KG1 (cell line): ENCODE data around the gene PRKG1.
"Not testable (repeated sequence)": the region's sequence is repeated elsewhere in the genome, so short reads cannot be mapped to it uniquely, and the experiment has no call there.

Source experiments
- DNase-seq: peaks from one replicate; lab custom pipeline; 2025; lab: John Stamatoyannopoulos, UW

The PRKG1 gene

DNA sequence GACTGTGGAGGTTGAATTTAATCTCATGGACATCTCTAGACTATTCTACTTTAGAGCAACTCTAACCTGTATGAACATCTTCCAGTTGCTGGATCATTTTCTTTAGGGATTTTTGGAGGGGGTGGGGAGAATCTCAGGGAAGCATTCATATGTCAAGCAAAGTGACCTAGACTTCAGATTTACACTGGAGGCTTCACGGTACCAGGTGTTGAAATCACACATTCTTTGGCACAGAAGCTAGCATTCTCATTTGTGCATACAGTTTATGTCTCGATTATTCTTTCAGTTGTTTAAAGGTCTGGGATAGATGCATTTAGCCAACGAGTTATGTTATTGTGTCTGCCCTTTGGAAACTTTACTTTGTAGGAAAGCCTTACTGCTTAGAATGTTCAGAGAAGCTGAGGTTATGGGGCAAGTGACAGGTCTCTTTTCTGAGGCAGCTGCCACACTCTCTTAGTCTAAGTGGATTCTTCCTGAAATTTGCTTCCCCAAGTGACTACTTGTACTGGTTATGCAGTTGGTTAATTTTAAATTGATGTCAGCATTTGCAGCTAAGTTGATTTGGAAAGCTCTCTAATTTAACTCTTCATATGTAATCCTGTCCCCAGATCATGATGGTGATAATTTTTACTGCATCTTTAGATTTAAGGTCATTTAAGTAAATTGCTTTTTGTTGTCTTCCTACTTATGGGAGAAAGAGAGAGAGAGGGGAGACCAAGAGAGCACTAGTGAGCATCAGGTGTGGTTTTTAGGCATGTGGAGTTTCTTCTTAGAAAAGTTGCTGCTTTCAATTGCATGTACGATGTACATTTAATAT, 153.8 kb downstream of the PRKG1 start:
- DNase-seq, result no peak

DNA sequence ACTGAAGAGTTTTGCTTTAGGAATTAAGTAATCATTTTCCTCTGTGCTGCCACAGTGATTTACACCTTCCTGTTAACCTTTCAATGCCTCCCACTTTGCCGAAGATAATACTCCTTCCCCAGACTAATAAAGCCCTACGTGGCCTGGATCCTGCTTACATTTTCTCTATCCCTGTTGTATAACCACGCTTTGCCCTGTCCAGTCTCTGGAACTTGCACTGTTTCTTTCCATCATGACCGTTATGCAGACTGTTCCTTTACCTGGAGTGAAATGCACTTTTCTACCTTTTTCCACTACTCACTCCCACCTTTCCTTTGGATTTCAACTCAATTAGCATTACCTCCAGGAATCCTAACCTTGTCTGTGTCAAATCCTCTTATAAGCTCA, 154.4 kb downstream of the PRKG1 start:
- no peak for DNase-seq

DNA sequence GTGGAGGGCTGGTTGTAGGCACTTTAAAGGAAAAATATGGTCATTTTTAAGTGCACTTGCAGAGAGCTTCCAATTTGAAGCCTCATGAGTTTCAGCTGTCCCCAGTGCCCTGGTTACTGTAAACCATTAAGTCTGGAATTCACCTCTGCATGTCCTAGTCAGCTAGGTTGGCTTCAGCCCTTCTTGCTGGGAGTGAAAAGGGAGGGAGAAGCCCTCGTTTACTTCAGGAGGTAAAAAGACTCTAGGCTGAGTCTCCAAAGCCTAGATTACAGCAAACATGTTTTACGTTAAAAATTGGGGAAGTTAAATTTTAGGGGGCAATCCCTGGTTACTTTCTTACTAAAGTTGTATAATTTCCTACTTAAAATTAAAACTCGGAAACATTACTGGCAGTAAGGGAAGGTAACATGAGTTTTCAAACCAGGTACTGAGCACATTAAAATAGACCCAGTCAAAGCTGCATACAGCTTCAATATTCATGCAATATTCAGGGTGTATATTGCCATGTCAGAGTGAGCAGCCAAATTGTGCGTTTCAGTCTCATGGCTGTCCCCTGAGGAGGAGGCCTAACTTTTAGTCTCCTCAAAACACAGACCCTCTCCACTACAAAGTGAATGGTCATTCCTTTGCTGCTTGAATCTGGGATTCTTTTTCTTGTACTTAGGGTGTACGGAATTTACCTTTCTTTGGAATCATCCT, 156.7 kb downstream of the PRKG1 start:
- DNase-seq, result no peak

DNA sequence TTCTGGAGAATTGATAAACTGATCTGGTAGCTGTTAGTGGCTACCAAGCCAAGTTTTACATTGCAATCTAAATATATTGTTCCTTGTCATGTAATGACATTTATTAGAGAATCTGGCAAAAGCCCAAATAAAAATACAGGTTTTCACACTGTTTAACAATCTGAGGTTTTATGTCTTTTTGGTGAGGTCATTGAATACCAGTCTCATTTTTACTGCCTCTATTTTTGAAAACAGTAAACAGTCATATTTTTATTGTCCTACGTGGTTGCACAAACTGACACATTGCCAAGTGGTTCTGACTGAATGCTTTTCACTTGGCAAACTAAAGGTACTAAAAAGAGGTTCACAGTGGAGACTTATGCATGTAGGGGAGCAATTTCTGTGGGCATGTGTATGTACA, 157.5 kb downstream of the PRKG1 start:
- no peak for DNase-seq

DNA sequence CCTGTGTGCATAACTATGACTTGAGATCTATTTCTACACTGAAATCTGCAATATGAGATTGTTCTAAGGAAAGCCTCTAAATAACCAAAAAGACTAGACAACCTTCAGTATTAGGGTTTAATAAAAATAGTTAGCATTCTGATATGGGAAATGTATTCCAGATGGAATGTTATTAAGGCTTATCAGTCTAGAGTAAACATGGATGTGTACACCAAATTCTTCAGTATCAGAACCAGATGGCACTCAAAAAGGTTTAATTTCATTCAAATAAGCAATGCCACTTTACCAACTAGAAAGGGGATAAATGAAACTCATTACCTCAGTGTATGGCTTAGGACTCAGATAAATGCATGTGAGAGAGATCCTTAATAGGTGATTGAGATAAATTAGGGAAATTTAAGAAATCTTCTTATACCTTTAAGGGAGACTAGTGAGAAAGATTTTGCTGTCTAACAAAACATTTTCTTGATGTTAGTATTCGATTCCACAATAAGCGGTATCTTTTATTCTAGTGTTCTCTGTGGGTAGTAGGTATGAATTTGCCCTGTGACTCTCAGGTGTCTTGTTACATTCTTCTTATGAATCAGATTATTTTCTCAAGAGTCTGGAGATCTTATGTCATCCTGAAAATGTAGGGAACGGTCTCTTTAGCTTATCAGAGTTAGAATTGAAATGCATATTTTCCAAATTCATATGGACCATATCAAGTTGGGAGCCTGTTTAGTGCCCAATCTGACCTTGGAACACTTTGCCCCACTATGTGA, 159.2 kb downstream of the PRKG1 start:
- DNase-seq, result no peak

DNA sequence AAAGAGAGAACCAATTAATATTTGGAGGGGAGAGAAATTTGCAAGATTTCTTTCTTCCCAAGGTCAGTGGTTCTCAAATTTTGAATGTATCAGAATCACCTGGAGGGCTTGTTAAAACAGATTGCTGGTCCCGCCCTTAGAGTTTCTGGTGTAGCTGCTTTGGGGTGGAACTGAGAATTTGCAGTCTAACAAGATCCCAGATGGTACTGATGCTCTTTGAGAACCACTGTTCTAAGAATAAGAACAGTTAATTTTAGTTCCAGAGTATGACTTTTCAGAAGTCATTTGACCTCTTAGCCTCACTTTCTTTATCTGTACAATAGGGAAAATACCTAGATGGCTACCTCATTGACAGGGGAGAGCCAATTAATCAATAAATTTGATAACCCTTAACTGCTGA, 161.6 kb downstream of the PRKG1 start:
- DNase-seq, result no peak

DNA sequence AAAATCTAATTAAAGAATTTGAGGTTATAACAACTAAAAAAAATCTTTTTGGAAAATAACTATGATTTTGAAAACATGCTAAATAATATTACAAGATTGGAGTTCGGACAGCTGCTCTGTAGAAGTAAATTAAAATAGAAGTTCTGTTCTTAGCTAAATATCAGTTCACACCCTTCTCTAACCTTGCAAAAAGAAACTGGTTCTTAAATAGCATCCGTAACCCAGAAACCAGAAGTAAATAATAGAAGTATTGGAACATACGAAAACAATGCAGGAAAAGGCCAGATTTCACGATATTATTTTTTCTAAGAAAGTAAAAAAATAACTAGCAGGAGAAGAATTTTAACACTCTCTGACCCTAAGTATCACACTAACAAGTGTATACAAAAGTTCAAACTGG, 164.7 kb downstream of the PRKG1 start:
- DNase-seq, result no peak

DNA sequence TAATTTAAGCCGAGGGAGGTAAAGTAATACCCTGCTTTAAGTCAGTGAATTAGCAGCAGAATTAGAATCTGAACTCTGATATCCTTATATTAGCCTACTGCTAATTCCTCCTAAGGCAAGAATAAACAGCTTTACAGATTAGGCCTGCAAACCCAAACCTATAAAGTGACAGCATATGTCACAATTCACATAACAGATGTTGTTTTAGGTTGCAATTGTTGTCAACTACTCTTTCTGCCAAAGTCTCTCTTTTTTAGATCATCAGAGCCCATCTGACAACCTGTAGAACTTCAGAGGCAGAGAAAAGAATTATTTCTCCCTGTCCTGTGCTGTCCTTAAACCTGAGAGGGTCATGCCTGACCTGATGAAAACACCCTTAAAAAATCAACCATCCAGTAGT, 167.2 kb downstream of the PRKG1 start:
- no peak for DNase-seq

DNA sequence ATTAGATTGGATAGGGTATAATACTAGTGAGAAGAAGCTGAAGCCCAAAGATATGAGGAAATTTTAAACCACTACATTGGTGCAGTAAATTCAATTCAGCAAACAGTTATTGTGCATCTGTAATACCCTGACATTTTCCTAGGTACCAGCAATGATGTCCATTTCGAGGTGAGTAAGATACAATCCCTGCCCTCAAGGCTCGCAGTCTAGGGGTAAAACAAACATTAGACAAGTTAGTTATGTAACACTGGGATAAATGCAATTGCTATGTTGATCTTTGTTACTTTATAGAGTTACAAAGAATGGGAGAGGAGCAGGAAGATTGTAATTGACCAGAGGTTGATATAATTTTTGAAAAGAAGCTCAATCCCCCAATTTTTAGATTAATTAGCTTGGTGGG, 168.1 kb downstream of the PRKG1 start:
- no peak for DNase-seq

DNA sequence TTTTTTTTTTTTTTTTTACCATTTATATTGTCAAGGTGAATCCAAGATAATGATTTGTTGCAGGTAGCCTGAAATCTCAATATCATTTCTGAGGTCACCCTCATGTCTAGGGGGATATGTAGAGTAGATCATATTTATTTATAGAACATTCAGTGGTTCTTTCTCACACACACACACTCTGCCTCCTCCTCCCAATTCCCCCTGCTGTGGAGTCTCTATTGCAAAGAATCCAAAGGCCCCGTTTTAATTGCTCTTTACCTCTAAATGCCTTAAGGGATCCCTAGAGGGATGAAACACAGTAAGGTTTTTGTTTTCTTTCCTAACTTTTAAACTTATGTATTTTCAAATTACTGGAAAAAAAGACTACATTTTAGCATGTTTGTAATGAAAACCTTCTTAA, 170.0 kb downstream of the PRKG1 start:
- no peak for DNase-seq

DNA sequence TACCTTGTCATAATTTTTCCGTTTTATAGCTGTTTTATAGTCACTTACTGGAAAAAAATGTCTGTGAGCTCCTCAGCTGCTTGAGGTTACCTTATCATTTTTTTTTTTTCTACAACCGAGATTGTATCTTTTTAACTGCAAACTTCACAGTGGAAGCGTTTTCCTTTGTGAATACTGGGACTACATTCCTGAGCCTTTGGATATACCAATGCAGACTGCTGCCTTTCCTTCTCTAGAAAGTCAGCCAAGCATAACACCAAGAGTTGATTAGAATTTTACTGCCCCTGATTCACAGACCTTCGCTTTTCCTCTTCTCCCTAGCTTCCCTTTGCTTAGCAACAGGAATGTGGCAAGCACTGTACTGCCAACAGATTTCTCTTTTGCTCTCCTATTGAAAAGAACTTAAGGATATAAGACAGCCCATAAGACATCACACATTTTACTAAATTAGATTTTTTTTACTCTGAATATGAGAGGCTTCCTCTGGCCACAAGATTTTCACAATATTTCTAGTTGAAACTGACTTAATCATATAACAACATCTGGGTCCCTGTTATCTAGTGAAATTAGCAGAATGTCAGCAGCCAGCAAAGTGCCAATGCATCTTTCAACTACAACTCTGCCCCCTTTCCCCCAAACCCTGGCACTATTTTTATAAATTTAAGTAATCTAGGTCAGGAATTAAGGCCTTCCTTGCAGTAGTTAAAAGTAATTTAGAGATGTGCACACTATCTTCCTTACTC, 170.6 kb downstream of the PRKG1 start:
- DNase-seq, result no peak

DNA sequence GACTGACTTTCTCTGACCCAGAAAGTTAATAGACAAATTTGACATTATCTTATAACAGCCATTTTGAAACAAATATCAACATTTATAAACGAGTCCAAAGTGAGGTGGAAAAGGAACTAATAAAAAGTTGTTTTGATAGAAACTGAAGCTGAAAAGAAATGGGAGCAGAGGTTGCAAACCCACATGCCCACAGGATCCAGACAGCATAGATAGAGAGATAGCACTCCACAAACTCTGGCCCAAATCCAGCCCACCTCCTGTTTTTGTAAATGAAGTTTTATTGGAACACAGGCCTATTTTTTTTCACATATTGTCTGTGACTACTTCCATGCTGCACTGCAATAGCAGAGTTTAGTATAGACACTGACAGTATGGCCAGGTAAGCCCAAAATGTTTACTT, 171.9 kb downstream of the PRKG1 start:
- no peak for DNase-seq

DNA sequence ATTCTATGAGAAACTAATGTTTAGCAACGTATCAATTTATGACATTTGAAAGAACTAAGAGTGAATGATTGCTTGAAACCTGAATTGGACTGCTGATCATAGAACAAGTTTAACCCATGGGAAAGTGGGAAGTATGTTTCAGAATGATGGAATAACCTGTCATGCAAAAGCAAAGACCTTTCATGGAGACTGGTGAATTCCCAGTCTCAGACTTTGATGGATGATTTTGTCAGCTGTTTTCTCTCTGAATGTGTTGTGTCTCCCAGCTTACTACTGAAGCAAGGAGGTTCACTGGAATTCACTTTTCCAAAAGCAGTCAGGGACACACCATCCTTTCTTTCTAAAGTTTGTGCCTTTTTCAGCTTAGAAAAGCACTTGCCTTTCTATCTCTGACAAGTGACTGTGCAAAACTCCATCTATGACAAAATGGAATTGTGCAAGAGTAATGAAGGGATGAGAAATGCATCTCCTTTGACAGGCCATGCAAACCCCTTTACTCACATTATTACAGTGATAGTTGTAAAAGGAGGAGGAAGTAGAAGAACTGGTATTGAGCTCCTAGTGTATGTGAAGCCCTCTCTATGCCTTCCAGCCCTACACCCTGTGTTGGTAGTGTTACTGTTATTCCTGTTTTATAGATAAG, 176.1 kb downstream of the PRKG1 start:
- no peak for DNase-seq

DNA sequence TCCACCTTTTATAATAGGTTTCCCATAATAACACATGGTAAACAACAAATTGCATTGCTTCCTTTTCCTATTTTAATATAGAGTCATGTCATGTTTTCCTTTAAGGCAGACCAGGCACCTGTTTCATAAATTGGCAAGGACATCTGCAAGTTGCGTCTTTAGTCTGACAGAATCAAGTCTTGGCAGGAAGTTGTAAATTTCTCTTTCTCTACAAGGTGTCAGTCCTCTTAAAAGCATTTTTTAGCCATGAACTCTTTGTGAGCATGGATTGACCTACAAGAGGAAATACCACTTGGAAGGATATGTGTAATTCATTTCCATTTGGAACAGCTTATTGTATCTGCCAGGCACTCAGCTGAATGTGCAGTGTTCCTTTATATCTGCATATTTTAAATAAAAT, 176.8 kb downstream of the PRKG1 start:
- DNase-seq, result no peak

DNA sequence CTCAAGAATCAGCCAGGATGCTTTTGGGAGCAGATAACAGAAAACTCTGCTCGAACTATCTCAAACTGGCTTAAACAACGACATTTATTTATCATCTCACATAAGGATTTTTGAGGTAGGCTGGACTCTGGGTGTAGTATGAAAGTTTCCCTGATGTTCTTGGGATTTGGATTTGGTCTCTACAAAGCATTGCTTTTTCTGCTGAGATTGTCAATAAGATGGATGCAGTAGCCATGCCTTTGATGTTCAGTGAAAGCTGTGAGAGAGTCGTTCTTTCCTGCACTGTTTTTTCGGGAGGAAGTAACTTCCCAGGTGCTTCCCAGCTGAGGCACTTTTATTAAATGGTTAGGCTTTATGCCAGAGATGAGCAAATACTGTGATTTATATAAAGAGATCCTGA, 181.1 kb downstream of the PRKG1 start:
- DNase-seq, result no peak

DNA sequence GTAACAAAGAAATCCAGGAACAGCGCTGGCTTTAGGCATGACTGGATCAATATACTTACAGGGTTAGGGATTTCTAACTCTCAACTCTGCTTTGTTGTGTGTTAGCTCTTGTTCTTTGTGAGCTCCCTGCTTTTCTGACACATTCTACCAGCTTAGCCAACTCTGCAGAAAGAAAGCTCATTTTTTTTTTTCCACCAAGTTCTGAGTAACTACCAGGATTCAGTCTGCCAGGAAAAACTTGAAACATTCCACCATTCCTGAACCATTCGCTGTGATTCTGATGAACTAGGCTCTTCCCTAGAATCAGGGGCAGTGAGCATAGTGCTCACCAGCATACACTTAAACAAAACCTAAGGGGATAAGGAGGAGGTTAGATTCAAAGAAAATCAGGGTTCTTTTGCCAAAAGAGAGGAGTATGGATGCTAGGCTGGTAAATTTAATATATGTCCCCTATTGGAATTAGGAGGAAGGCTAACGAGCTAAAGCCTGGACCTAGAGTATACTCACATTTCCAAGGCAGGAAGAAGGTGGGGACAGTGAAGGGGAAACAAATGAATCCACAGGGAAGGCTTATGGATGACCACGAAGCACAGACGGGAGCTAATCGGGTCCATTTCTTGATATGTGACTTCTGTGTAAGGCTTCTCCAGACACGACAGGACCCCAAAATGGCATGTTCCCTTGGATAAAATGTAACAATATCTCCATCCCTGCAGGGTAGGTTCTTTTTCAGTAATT, 183.4 kb downstream of the PRKG1 start:
- no peak for DNase-seq

DNA sequence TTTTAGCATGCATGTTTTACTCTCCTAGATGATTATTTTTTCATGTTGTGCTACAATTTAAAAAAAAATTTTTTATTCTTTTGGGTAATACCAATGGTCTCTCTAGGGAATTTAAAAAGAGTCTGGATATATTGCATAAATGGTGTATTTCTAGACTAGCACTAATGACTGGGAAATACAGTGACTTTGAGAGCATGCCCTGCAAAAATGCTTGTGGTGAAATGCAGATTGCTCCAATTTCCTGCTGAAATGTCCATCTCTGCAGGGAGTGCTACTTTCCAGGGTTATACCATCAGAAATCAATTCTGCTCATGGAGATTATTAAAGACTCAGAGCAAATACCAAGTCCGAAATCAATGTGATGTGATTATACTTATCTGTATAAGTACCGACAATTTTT, 186.1 kb downstream of the PRKG1 start:
- no peak for DNase-seq

DNA sequence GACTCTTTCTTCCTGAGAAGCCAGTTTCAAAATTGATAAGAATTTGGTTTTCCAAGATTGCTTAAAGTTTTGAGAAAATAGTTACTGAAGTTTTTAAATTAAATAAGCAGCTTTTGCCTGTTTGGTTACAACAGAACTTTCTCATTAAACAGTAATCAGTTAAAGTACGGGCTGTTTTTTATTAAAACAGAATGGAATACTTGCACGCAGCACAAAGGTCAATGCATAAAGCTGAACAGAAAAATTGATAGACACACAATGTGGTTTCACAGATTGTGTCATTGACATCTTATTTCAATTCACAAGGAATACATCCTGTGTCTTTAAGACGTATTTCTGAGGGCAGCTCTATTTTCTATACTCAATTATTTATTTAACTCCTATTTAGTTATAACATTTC, 192.2 kb downstream of the PRKG1 start:
- DNase-seq, result no peak

DNA sequence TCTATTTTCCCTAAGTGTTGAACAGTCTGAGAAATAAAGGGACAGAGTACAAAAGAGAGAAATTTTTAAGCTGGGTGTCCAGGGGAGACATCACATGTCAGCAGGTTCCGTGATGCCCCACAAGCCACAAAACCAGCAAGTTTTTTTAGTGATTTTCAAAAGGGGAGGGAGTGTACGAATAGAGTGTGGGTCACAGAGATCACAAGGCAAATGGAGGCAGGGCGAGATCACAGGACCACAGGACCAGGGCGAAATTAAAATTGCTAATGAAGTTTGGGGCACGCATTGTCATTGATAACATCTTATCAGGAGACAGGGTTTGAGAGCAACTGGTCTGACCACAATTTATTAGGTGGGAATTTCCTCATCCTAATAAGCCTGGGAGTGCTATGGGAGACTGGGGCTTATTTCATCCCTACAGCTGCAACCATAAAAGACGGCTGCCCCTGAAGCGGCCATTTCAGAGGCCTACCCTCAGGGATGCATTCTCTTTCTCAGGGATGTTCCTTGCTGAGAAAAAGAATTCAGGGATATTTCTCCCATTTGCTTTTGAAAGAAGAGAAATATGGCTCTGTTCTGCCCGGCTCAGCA, 193.8 kb downstream of the PRKG1 start:
- DNase-seq, result not testable (repeated sequence)

DNA sequence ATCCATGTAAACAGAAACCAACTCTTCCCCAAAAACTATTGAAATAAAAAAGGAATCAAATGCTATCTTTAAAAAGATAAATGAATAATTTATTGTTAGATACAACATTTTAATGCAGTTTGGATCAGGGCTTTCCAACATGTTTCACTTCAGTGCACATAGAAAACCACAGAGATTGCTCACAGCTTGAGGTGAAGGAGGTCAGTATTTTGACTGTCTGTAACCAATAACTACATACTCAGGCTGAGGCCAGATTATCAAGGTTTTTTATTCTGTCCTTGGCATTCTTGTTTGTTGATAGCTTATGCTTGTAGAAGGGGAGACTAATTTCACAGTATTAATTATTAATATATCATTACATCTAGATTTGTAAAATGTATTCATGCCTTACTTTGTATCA, 195.5 kb downstream of the PRKG1 start:
- no peak for DNase-seq
